Activated CD4-positive, alpha-beta T cell treated with anti-CD3 and anti-CD28 coated beads, Interleukin-2, Interleukin-4, amounts not matched to agents 100 ng/mL and 50 ng/mL, durations not matched to agents 16 hours and 8 hours (primary cell): ENCODE results near the gene AIFM3.

Experiments
- DNase-seq: peaks from one replicate; pipeline ENCODE4 v3.0.0-alpha.2; 2020; ENCODE audit warnings: low spot score

The AIFM3 gene

GRCh38 chr22:21028277-21029251 lies 61.5 kb downstream of the AIFM3 start:
- DNase-seq: no peak

GRCh38 chr22:21029486-21030025 lies 62.5 kb downstream of the AIFM3 start:
- DNase-seq: no peak

GRCh38 chr22:21030032-21030431 lies 63.0 kb downstream of the AIFM3 start:
- DNase-seq: no peak
